DMS79 (cell line): ENCODE measurements around the gene MAP4K3.
"Not testable (repeated sequence)": the region's sequence is repeated elsewhere in the genome, so short reads cannot be mapped to it uniquely, and the experiment has no call there.

ENCODE experiments used
- DNase-seq: peaks from one replicate; lab custom pipeline; 2025; lab: John Stamatoyannopoulos, UW

The MAP4K3 gene

DNA sequence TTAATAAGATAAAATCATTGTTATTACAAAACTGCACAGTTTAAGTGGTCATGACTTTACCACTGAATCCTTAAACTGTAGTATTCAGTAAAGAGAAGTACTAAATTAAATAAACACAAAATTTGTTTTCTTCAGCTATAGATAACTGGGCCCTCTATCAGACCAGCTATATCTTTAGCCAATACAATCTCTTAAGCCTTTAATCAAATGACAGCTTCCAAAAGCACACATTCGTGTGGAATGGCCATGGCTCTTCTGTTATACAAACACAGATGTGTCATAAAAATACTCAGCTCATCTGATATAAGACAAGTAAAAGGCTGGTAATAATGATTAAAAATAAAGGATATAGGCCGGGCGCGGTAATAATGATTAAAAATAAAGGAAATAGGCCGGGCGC is 135.7 kb downstream of the MAP4K3 start:
- no peak for DNase-seq

GRCh38 chr2:39300044-39300978 is 136.8 kb downstream of the MAP4K3 start:
- no peak for DNase-seq

DNA sequence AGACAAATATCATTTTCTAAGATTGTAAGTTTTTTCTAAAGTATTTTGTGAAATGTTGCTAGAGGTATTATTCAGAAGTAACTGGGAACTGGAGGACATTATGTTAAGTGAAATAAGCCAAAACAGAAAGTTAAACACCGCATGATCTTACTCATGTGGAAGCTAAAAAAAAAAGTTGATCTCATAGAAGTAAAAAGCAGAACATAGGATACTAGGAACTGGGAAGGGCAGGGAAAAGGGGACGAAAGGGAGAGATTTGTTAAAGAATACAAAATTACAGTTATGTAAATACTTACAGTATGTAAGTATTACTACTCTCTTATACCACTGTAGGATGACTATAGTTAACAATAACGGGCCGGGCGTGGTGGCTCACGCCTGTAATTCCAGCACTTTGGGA is 146.7 kb downstream of the MAP4K3 start:
- DNase-seq, result no peak

DNA sequence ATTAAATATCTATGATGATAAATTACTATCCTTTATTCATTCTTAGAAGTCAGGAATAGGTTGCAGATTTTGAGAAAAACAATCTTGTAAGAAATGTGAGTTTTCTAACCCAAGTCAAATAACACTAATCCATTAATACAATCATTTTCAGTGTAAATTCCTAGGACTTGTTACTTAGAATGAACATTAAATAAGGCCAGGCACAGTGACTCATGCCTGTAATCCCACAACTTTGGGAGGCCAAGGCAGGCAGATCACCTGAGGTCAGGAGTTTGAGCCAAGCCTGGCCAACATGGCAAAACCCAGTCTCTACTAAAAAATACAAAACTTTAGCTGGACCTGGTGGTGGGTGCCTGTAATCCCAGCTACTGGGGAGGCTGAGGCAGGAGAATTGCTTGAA is 147.5 kb downstream of the MAP4K3 start:
- no peak for DNase-seq

- no peak for DNase-seq
Measured at GRCh38 chr2:39283561-39283960, 153.5 kb downstream of the MAP4K3 start.

DNA sequence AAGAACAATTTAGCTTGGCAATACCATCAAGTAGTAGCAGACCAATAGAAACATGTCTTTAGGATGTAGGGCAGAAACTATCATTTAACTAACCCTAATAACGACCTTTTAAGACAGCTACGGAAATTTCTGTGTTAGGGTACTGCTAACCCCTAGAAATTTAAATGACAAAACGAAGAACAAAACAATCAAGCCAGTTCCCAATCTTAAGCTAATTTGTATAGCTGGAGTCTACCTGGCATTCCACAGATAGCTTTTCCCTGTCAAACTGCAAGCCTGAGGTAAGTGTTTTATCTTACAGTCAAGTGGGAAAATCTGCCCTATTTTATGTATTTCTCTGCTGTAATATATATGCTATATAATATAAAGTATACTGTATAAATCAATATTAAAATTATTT is 155.7 kb downstream of the MAP4K3 start:
- DNase-seq, result no peak

GRCh38 chr2:39275016-39275415 is 162.1 kb downstream of the MAP4K3 start:
- no peak for DNase-seq

- DNase-seq, result no peak
Measured at GRCh38 chr2:39269941-39270340, 167.1 kb downstream of the MAP4K3 start.

DNA sequence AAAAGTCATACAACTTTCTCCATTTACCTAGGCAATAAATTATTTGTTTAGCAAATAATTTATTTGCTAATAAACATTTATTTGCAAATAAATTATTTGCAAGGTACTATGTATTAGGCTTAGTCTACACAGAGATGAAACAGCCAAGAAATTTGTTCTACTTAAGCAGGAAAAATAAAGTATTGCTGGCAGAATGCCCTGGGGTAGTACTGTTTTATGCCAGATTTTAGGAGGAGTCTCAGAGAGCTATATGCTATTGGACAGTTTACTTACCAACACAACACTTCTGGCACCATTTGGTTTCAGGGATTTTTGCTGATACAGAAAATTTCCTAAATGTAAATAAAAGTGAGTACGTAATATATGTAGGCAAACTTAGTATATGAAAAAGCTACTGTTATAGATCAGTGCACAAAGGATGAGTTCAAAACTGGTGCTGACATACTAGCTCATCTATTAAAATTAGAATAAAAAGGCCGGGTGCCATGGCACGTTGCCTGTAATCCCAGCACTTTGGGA is 170.1 kb downstream of the MAP4K3 start:
- no peak for DNase-seq

DNA sequence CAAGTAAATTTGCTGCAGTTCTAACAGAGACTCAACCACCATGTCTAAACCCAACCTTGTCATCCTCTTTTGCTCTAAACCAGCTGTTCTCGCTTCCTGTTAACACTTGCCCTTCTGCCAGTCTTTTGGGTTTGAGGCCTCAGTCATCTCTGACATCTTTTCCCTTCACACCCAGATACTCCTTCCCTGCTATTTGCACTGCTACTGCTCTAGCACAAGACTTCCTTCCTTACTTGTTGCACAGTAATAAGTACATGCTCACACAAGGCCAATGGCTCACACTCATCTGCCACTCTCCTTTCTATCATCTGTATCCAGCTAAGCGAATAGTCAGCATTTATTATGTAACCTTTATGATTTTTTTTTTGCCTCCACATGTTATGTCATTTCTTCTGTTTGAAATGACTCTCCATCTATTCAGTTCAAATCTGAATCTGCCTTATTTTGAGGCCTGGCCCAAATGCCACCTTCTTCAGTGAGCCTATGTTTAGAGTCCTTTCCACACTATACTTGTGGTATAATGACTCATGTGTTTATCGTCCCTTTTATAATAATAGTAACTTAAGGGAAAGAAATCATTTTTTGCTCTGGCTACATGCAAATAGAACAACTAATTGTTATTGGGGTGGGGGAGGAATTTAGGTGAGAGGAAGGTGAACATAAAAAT is 170.8 kb downstream of the MAP4K3 start:
- no peak for DNase-seq

- no peak for DNase-seq
Measured at GRCh38 chr2:39265315-39265714, 171.8 kb downstream of the MAP4K3 start.

- no peak for DNase-seq
Measured at GRCh38 chr2:39264733-39265132, 172.4 kb downstream of the MAP4K3 start.

DNA sequence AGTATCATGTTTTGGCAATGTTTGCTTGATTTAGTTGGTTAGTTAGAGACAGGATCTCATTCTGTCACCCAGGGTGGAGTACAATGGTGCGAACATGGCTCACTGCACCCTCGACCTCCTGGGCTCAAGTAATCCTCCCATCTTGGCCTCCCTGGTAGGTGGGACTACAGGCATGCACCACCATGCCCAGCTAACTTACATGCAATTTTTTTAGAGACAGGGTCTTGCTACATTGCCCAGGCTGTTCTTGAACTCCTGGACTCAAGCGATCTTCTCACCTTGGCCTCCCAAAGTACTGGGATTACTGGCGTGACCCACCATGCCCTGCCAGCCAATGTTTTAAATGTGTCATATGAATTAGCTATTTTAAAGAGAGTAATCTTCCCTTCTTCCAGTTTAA is 177.0 kb downstream of the MAP4K3 start:
- DNase-seq, result no peak

DNA sequence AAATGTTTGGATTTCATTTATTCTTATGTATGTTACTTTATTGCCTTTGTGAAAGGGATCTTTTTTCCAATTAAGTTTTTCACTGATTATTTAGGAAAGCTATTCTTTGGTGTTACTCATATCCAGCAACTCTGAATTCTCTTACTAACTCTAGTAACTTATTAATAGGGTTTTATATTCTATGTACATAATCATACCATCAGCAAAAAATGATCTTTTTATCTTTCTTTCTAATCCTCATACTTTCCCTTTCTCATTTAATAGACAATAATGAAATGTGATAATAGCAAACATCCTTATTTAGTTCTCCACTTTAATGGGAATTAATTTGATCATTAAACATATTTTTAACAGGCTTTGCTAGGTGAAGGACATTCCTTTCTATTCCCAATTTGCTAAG is 181.0 kb downstream of the MAP4K3 start:
- no peak for DNase-seq

DNA sequence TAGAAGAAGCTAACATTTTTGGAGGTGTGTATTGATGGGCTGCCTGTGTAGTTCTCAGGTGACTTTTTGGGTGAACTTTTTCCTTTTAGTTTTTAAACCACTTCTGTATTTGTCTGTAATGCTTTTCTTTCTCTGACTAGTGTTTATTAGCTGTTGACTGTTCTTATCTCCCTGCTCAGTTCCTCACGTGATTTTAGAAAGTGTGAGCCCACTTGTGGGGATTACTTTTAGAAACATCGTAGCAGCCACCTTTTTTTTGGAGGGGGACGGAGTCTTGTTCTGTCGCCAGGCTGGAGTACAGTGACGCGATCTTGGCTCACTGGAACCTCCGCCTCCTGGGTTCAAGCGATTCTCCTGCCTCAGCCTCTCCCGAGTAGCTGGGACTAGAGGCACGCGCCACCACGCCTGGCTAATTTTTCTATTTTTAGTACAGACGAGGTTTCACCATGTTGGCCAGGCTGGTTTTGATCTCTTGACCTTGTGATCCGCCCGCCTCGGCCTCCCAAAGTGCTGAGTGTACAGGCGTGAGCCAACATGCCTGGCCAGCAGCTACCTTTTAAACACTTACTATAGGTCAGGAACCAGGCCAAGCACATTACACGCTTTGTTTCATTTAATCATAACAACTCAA is 184.1 kb downstream of the MAP4K3 start:
- DNase-seq, result no peak

GRCh38 chr2:39247512-39248043 is 189.5 kb downstream of the MAP4K3 start:
- no peak for DNase-seq

GRCh38 chr2:39246382-39246980 is 190.6 kb downstream of the MAP4K3 start:
- DNase-seq, result no peak

DNA sequence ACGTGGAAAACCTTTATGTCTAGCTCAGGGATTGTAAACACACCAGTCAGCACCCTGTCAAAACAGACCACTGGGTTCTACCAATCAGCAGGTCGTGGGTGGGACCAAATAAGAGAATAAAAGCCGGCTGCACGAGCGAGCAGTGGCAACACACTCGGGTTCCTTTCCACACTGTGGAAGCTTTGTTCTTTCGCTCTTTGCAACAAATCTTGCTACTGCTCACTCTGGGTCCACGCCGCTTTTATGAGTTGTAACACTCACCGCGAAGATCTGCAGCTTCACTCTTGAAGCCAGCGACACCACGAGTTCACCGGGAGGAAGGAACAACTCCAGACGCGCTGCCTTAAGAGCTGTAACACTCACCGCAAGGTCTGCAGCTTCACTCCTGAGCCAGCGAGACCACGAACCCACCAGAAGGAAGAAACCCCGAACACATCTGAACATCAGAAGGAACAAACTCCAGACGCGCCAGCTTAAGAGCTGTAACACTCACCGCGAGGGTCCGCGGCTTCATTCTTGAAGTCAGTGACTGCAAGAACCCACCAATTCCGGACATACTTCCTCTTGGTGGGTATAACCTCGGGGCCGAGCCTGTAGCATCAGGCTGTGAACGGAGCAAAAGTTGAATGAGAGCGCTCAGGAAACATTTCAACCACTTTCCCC is 192.0 kb downstream of the MAP4K3 start:
- DNase-seq, result not testable (repeated sequence)

- not testable (repeated sequence) for DNase-seq
Measured at GRCh38 chr2:39244241-39244862, 192.7 kb downstream of the MAP4K3 start.

DNA sequence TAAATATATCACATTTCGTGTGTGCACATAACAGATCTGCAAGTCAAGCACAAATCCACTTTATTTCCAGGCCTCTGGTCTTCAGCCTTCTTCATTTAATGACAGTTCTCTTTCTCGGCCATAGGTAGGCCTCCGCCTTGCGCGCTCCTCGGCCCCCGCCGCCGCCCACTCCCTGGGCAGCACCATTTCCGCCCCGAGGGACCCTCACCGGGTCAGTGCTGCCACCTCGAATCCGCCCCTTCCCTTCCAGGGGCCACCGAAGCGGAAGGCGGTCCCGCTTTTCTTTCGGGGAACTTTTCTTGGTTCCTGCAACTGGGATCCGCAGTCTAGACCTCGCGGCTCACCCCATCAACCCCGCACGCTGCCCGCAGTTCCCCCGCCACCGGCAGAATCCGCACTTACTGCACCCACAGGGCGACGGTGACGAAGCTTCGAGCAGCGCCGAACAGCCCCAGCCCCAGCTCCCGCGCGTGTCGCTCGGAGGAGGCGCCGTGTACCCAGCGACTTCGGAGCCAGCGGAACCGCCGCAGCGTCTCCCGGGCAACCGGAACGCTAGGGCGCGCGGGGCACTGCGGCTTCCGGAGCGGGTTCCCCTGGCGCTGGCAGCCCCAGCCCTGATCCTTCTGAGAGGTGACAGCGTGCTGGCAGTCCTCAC is 193.5 kb downstream of the MAP4K3 start, which contains the start of gene CDKL4:
Gene CDKL4 (minus strand): TSS at position 502 of the 655 bp plus-strand sequence.
- DNase-seq, result no peak
